GM12892 (cell line): ENCODE data around the gene SELENOM.
"Not testable (repeated sequence)": the region's sequence is repeated elsewhere in the genome, so short reads cannot be mapped to it uniquely, and the experiment has no call there.

Experiments
- DNase-seq: peaks from one replicate; pipeline ENCODE4 v3.0.0; 2011; ENCODE audit not compliant: insufficient read length
- FAIRE-seq: peaks from 2 replicates; lab custom pipeline; 2011; peaks lifted over from hg19 to GRCh38; lab: Jason Lieb, UNC
- POLR2A ChIP-seq: IDR thresholded peaks from 2 replicates; pipeline ENCODE4 v1.6.1; 2011; ENCODE audit warnings: low read depth, low read length, control low read depth
- POLR2AphosphoS5 ChIP-seq: IDR thresholded peaks from 2 replicates; pipeline ENCODE4 v1.6.1; 2011; ENCODE audit warnings: low read depth, low read length, control low read depth
- TAF1 ChIP-seq: IDR thresholded peaks from 2 replicates; pipeline ENCODE4 v1.6.1; 2011; ENCODE audit warnings: low read depth, mild to moderate bottlenecking, control low read depth, low read length, borderline replicate concordance

SELENOM gene

GRCh38 chr22:31120642-31121041 lies 13.3 kb upstream of the SELENOM start:
- DNase-seq = no peak
- TF ChIP-seq TAF1 = no peak
- TF ChIP-seq POLR2AphosphoS5 = no peak
- TF ChIP-seq POLR2A = no peak
- no peak for FAIRE-seq

GRCh38 chr22:31120230-31120629 lies 12.9 kb upstream of the SELENOM start:
- no peak for DNase-seq
- TF ChIP-seq POLR2AphosphoS5 (no peak), POLR2A (no peak), TAF1 (no peak)
- no peak for FAIRE-seq

- FAIRE-seq (no peak), DNase-seq (no peak)
These were observed 11.8 kb upstream of the SELENOM start for GRCh38 chr22:31119026-31119717.

GRCh38 chr22:31118046-31118820 lies 10.9 kb upstream of the SELENOM start:
- FAIRE-seq (no peak), DNase-seq (no peak)

More at GRCh38 chr22:31119026-31119717, 11.8 kb upstream of the SELENOM start:
- no peak for TF ChIP-seq POLR2AphosphoS5
- no peak for TF ChIP-seq POLR2A
- no peak for TF ChIP-seq TAF1

GRCh38 chr22:31112547-31113091 lies 5.3 kb upstream of the SELENOM start:
- not testable (repeated sequence) for FAIRE-seq, DNase-seq

More at GRCh38 chr22:31118046-31118820, 10.9 kb upstream of the SELENOM start:
- TF ChIP-seq TAF1 (no peak), POLR2AphosphoS5 (no peak), POLR2A (no peak)

- no peak for FAIRE-seq
- TF ChIP-seq POLR2A (no peak), POLR2AphosphoS5 (no peak), TAF1 (no peak)
- DNase-seq = no peak
These were observed 488 bp upstream of the SELENOM start for GRCh38 chr22:31107894-31108218.

GRCh38 chr22:31106731-31107177 lies 614 bp downstream of the SELENOM start:
- TF ChIP-seq TAF1 = no peak
- TF ChIP-seq POLR2A = no peak
- no peak for TF ChIP-seq POLR2AphosphoS5
- no peak for DNase-seq
- no peak for FAIRE-seq

GRCh38 chr22:31106001-31106571 lies 1.3 kb downstream of the SELENOM start:
- DNase-seq = no peak
- no peak for TF ChIP-seq POLR2A
- no peak for TF ChIP-seq TAF1
- TF ChIP-seq POLR2AphosphoS5 = no peak
- no peak for FAIRE-seq

GRCh38 chr22:31105282-31105929 lies 2.0 kb downstream of the SELENOM start:
- no peak for TF ChIP-seq TAF1
- no peak for TF ChIP-seq POLR2A
- TF ChIP-seq POLR2AphosphoS5 = no peak
- no peak for DNase-seq
- no peak for FAIRE-seq

GRCh38 chr22:31104869-31105268 lies 2.5 kb downstream of the SELENOM start:
- no peak for TF ChIP-seq POLR2A
- TF ChIP-seq TAF1 = no peak
- TF ChIP-seq POLR2AphosphoS5 = no peak
- no peak for FAIRE-seq

More at GRCh38 chr22:31104869-31105268, 2.5 kb downstream of the SELENOM start:
- DNase-seq = no peak
